PC-9 (cell line): Measurements from ENCODE around the gene EPS15. TPM values are rescaled to one million over a fixed set of nuclear protein-coding genes. Genes with fewer than 3 reads are reported as not detected.

Experiments
- BruUV-seq: library from RNA; stranded (reverse); fragments of 400-500 nt; replicated peaks from 2 replicates; lab custom pipeline; 2021; lab: Mats Ljungman, UMichigan
- CTCF ChIA-PET: fragments of 300-600 bp; sonication (Branson Sonifier 250); formaldehyde crosslinking; loops from one replicate; lab custom pipeline; 2022; ENCODE audit warnings: antibody characterized with exemption; lab: Charles Lee
- POLR2A ChIA-PET: fragments of 300-600 bp; sonication (Branson Sonifier 250); formaldehyde crosslinking; loops from one replicate; lab custom pipeline; 2022; ENCODE audit warnings: antibody characterized with exemption; ENCODE audit not compliant: unreplicated experiment; lab: Charles Lee
- DNase-seq, 2 experiments: peaks; one replicate each; pipeline versions ENCODE4 v3.0.0 to v3.0.0-alpha.2; 2015 to 2022; ENCODE audit warnings: mixed read lengths in 1 of 2
- H2AFZ ChIP-seq: fragments of 200-600 bp; sonication (generic); 2 replicates; pipeline ENCODE4 v1.8.1; 2017; ENCODE audit warnings: antibody characterized with exemption
- H3F3A ChIP-seq: fragments of 200-600 bp; sonication (generic); 2 replicates; pipeline ENCODE4 v1.8.1; 2017; ENCODE audit warnings: antibody characterized with exemption, mild to moderate bottlenecking, low read depth; ENCODE audit not compliant: insufficient read depth
- H3K27ac ChIP-seq: fragments of 200-600 bp; sonication (generic); 2 replicates; pipeline ENCODE4 v1.6.1; 2016; ENCODE audit warnings: mixed run types
- H3K27me3 ChIP-seq: fragments of 200-600 bp; sonication (generic); 2 replicates; pipeline ENCODE4 v1.6.1; 2016; ENCODE audit warnings: low read depth, mixed run types; ENCODE audit not compliant: insufficient read depth
- H3K36me3 ChIP-seq: fragments of 200-600 bp; sonication (generic); 2 replicates; pipeline ENCODE4 v1.6.1; 2016; ENCODE audit warnings: low read depth, mixed run types
- H3K4me1 ChIP-seq: fragments of 200-600 bp; sonication (generic); replicated peaks from 2 replicates; pipeline ENCODE4 v1.6.1; 2016; ENCODE audit warnings: mixed run types; ENCODE audit not compliant: insufficient read depth
- H3K4me2 ChIP-seq: fragments of 200-600 bp; sonication (generic); 2 replicates; pipeline ENCODE4 v1.6.1; 2017; ENCODE audit warnings: mixed run types
- H3K4me3 ChIP-seq: fragments of 200-600 bp; sonication (generic); 2 replicates; pipeline ENCODE4 v1.6.1; 2016; ENCODE audit warnings: mixed run types
- H3K79me2 ChIP-seq: fragments of 200-600 bp; sonication (generic); 2 replicates; pipeline ENCODE4 v1.6.1; 2017; ENCODE audit warnings: low read depth, mixed run types
- H3K9me2 ChIP-seq: fragments of 200-600 bp; sonication (generic); 2 replicates; pipeline ENCODE4 v1.8.1; 2017; ENCODE audit warnings: mild to moderate bottlenecking; ENCODE audit not compliant: insufficient read depth
- H3K9me3 ChIP-seq: fragments of 200-600 bp; sonication (generic); 2 replicates; pipeline ENCODE4 v1.8.1; 2016; ENCODE audit warnings: low read depth; ENCODE audit not compliant: insufficient read depth
- H4K20me1 ChIP-seq: fragments of 200-600 bp; sonication (generic); 2 replicates; pipeline ENCODE4 v1.8.1; 2017; ENCODE audit not compliant: insufficient read depth
- CTCF ChIP-seq: fragments of 200-600 bp; sonication (generic); conservative IDR thresholded peaks from 2 replicates; pipeline ENCODE4 v1.6.1; 2017; ENCODE audit warnings: mixed run types, antibody characterized with exemption, mild to moderate bottlenecking, moderate library complexity
- EZH2 ChIP-seq: fragments of 200-600 bp; sonication (generic); IDR thresholded peaks from 2 replicates; pipeline ENCODE4 v1.8.0; 2017; ENCODE audit warnings: antibody characterized with exemption, low read depth
- intact Hi-C: fragments of 100-400 bp; cut with micrococcal nuclease; formaldehyde crosslinking; loops from one replicate; pipeline ENCODE4 v1.10.0; 2022; ENCODE audit not compliant: unreplicated experiment
- total RNA-seq: library from RNA; stranded (reverse); gene quantifications from 2 replicates; pipeline ENCODE4 v1.2.3, GENCODE V29; 2021

EPS15 gene
- total RNA-seq, 1 experiment from 2014 or later, result 60.1 TPM

- H3K4me3 ChIP-seq, result no peak overlapping the region
- no TSS peak for BruUV-seq
- H3K4me1 ChIP-seq, result peaks cover 19% of the 10 kb centered on the region
- ChIA-PET POLR2A (interaction anchor here (0.6 kb wide), 1 partner anchor 64 kb away, joined by 4 read pairs; no protein-coding TSS in a partner anchor), CTCF (interaction anchor here (0.6 to 0.8 kb wide), 2 partner anchors 12 to 313 kb away, joined by 5 to 8 read pairs; no protein-coding TSS in a partner anchor)
- intact Hi-C loops, result no loop called here
- TF ChIP-seq EZH2 (no peak), CTCF (no peak)
- peaks cover 27% of the 10 kb centered on the region; the same call in 1 of the 2 replicates for H3F3A ChIP-seq
- H4K20me1 ChIP-seq, result peaks cover 9% of the 10 kb centered on the region; the same call in 1 of the 2 replicates
- peaks cover 87% of the 10 kb centered on the region for H3K79me2 ChIP-seq
- H3K4me2 ChIP-seq, result peak overlapping the region; percentile 40
- H3K27ac ChIP-seq, result peak overlapping the region; percentile 23; the same call in 1 of the 2 replicates
- H3K9me2 ChIP-seq, result no peaks in the 10 kb centered on the region
- H3K27me3 ChIP-seq, result no peaks in the 10 kb centered on the region
- H3K9me3 ChIP-seq, result no peaks in the 10 kb centered on the region
- 0 out of 2 replicates have a peak, but pooled peaks cover 7% of the 10 kb centered on the region for H3K36me3 ChIP-seq
- no peak overlapping the region for H2AFZ ChIP-seq
- peak in 1 of 2 experiments; percentile 38 for DNase-seq
Measured at GRCh38 chr1:51491166-51491981, 27.7 kb downstream of the EPS15 start.

GRCh38 chr1:51489472-51489871, 29.6 kb downstream of the EPS15 start:
- H2AFZ ChIP-seq, result no peak overlapping the region
- H3K79me2 ChIP-seq, result peaks cover 84% of the 10 kb centered on the region
- H3K9me2 ChIP-seq, result no peaks in the 10 kb centered on the region
- H3K9me3 ChIP-seq, result no peaks in the 10 kb centered on the region
- H3K4me1 ChIP-seq, result peaks cover 19% of the 10 kb centered on the region
- ChIA-PET POLR2A (no interaction called here), CTCF (interaction anchor here (0.6 kb wide), 1 partner anchor 120 kb away, joined by 4 read pairs; no protein-coding TSS in a partner anchor)
- BruUV-seq, result no TSS peak
- H3K4me3 ChIP-seq, result no peak overlapping the region
- H4K20me1 ChIP-seq, result peaks cover 9% of the 10 kb centered on the region; the same call in 1 of the 2 replicates
- intact Hi-C loops, result no loop called here
- TF ChIP-seq CTCF, result no peak
- TF ChIP-seq EZH2, result no peak
- H3K4me2 ChIP-seq, result no peak overlapping the region
- DNase-seq, result no peak
- H3F3A ChIP-seq, result peaks cover 34% of the 10 kb centered on the region; the same call in 1 of the 2 replicates
- H3K36me3 ChIP-seq, result 0 out of 2 replicates have a peak, but pooled peaks cover 7% of the 10 kb centered on the region
- H3K27me3 ChIP-seq, result no peaks in the 10 kb centered on the region
- no peak overlapping the region for H3K27ac ChIP-seq

GRCh38 chr1:51488372-51489050, 30.6 kb downstream of the EPS15 start:
- H3F3A ChIP-seq, result peaks cover 34% of the 10 kb centered on the region; the same call in 1 of the 2 replicates
- H3K9me3 ChIP-seq, result no peaks in the 10 kb centered on the region
- H3K79me2 ChIP-seq, result peaks cover 80% of the 10 kb centered on the region
- H3K27me3 ChIP-seq, result no peaks in the 10 kb centered on the region
- no peak overlapping the region for H2AFZ ChIP-seq
- no peak overlapping the region for H3K4me3 ChIP-seq
- BruUV-seq, result no TSS peak
- peaks cover 9% of the 10 kb centered on the region; the same call in 1 of the 2 replicates for H4K20me1 ChIP-seq
- ChIA-PET CTCF (no interaction called here), POLR2A (interaction anchor here (0.5 to 0.6 kb wide), 2 partner anchors 30 to 124 kb away, joined by 5 read pairs; partner anchors contain the start of gene EPS15)
- DNase-seq, result no peak
- no peaks in the 10 kb centered on the region for H3K9me2 ChIP-seq
- H3K27ac ChIP-seq, result no peak overlapping the region
- H3K4me1 ChIP-seq, result peaks cover 19% of the 10 kb centered on the region
- H3K4me2 ChIP-seq, result no peak overlapping the region
- intact Hi-C loops, result no loop called here
- TF ChIP-seq CTCF (no peak), EZH2 (no peak)
- H3K36me3 ChIP-seq, result 0 out of 2 replicates have a peak, but pooled peaks cover 7% of the 10 kb centered on the region
